Measurements from ENCODE around the gene TEAD3. TPM values are rescaled to one million over a fixed set of nuclear protein-coding genes. Genes with fewer than 3 reads are reported as not detected.

The TEAD3 gene
- total RNA-seq, 1 experiment from 2014 or later, result not detected

DNA sequence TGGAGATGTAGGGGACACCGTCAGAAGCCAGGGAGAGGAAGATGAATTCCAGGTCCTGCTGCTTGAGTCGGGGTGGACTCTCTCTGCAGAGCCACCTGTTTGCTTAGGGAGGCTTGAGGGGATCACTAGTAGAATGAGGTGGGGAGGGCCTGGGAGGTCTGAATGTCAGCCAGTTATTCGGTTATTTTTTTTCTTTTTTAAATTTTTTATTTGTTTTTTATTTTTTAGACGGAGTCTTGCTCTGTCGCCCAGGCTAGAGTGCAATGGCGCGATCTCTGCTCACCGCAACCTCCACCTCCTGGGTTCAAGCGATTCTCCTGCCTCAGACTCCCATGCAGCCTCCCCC is 8.4 kb downstream of the TEAD3 start:
- H3K9ac ChIP-seq (ENCODE audit: low read length), result no peak overlapping the region
- H3K9me2 ChIP-seq (replicated peaks; ENCODE audit: insufficient read depth, low read length), result no peaks in the 10 kb centered on the region
- no peaks in the 10 kb centered on the region for H3K9me3 ChIP-seq (ENCODE audit: low read length)
- H3K27me3 ChIP-seq (ENCODE audit: low read length), result no peaks in the 10 kb centered on the region
- H3K36me3 ChIP-seq (ENCODE audit: insufficient read depth, low read length), result no peaks in the 10 kb centered on the region
- no peak for DNase-seq
- no peak overlapping the region for H3K27ac ChIP-seq (ENCODE audit: low read length)
- no peaks in the 10 kb centered on the region for H3K4me1 ChIP-seq (ENCODE audit: low read length)
- no peaks in the 10 kb centered on the region for H3K79me2 ChIP-seq (ENCODE audit: low read length)
- 0 out of 2 replicates have a peak, but pooled peaks cover 4% of the 10 kb centered on the region for H4K20me1 ChIP-seq (ENCODE audit: insufficient read depth, low read depth, low read length)
- no peak overlapping the region for H3K4me3 ChIP-seq (ENCODE audit: low read length)
- H3K4me2 ChIP-seq (ENCODE audit: low read depth, low read length, poor library complexity, severe bottlenecking), result no peak overlapping the region
- H2AFZ ChIP-seq (ENCODE audit: low read length), result no peak overlapping the region

DNA sequence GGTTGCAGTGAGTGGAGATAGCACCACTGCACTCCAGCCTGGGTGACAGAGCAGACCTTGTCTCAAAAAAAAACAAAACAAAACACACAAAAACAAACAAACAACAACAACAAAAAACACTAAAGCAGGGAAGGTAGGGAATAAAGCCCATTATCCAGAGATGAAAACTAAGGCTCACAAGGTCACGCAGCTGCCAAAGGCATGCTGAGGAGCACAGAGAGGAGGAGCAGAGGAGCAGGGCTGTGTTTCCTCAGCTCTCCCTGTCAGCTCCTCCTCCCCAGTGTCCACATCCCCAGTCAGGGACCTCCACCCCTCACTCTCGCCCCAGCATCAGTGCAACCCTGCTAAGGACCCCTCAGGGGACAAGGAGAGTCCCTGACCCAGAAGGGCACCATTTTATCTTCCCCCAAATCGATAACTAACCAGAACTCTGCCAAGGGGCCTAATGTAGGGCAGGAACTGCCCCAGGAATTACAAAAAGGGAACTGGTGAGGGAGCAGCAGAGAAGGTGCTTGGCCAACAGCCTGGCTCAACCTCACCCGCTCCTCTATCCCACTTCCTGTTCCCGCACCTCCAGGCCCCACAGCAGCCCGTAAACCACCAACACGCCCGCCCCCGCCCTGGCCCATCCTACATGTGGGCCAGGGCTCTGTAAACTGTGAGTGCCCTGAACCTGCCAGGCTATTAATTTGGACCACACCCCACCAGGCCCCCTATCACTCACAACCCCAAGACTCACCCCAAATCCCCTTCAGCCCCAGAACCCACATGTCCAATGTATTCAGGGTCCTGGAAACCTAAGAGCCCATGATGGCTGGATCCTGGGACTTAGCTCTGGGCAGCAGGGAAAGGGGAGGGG is 9.0 kb downstream of the TEAD3 start:
- Histone ChIP-seq H3K9ac (ENCODE audit: low read length) (no peak overlapping the region), H3K27ac (ENCODE audit: low read length) (no peak overlapping the region), H3K4me1 (ENCODE audit: low read length) (no peaks in the 10 kb centered on the region), H3K27me3 (ENCODE audit: low read length) (no peaks in the 10 kb centered on the region), H2AFZ (ENCODE audit: low read length) (no peak overlapping the region), H4K20me1 (ENCODE audit: insufficient read depth, low read depth, low read length) (0 out of 2 replicates have a peak, but pooled peaks cover under 1% of the 10 kb centered on the region), H3K79me2 (ENCODE audit: low read length) (no peaks in the 10 kb centered on the region), H3K36me3 (ENCODE audit: insufficient read depth, low read length) (no peaks in the 10 kb centered on the region), H3K4me3 (ENCODE audit: low read length) (no peak overlapping the region), H3K9me3 (ENCODE audit: low read length) (no peaks in the 10 kb centered on the region), H3K4me2 (ENCODE audit: low read depth, low read length, poor library complexity, severe bottlenecking) (no peak overlapping the region), H3K9me2 (replicated peaks; ENCODE audit: insufficient read depth, low read length) (no peaks in the 10 kb centered on the region)
- DNase-seq, result no peak

DNA sequence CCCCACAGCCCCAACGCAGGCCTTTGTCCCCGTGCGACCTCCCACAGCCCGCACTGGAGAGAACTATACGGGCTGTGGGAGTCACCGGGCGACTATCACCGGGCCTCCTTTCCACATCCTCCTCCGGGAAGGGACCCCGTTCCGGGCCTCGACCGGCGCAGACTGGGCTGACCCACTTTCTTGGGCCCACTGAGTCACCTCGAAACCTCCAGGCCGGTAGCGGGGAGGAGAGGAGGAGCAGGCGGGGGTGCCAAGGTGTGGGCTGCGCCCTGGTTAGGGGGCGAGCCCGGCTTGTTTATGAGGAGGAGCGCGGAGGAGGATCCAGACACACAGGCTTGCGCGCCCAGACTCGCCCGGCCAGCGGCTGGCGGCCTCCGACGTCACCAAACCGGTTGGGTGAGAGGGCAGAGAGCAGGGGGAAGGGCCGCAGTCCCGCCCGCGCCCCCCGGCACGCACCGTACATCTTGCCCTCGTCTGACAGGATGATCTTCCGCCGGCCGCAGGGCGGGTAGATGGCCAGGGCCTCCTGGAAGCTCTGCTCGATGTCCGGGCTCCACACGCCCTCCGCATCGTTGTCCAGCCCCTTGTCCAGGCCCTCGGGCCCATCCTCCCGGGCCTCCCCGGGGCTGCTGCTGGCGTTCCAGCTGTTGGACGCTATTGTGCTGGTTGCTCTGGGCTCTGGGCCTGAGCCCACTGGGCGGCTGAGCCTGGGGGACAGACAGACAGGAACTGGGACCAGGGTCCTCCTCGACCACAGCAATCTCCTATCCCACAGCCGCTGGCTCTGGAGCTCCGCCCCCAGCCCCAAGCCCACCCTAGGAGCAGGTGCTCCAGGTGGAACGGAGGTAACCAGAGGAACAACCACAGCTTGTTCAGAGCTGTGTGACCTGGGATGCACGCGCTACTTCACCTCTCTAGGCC is 10.6 kb downstream of the TEAD3 start:
- H3K4me3 ChIP-seq (ENCODE audit: low read length), result no peak overlapping the region
- H3K9me3 ChIP-seq (ENCODE audit: low read length), result no peaks in the 10 kb centered on the region
- H3K27ac ChIP-seq (ENCODE audit: low read length), result no peak overlapping the region
- no peaks in the 10 kb centered on the region for H3K9me2 ChIP-seq (replicated peaks; ENCODE audit: insufficient read depth, low read length)
- no peaks in the 10 kb centered on the region for H3K4me1 ChIP-seq (ENCODE audit: low read length)
- no peaks in the 10 kb centered on the region for H3K79me2 ChIP-seq (ENCODE audit: low read length)
- no peak overlapping the region for H3K9ac ChIP-seq (ENCODE audit: low read length)
- H3K27me3 ChIP-seq (ENCODE audit: low read length), result no peaks in the 10 kb centered on the region
- H4K20me1 ChIP-seq (ENCODE audit: insufficient read depth, low read depth, low read length), result no peaks in the 10 kb centered on the region
- H3K36me3 ChIP-seq (ENCODE audit: insufficient read depth, low read length), result no peaks in the 10 kb centered on the region
- no peak overlapping the region for H3K4me2 ChIP-seq (ENCODE audit: low read depth, low read length, poor library complexity, severe bottlenecking)
- no peak overlapping the region for H2AFZ ChIP-seq (ENCODE audit: low read length)
- no peak for DNase-seq

DNA sequence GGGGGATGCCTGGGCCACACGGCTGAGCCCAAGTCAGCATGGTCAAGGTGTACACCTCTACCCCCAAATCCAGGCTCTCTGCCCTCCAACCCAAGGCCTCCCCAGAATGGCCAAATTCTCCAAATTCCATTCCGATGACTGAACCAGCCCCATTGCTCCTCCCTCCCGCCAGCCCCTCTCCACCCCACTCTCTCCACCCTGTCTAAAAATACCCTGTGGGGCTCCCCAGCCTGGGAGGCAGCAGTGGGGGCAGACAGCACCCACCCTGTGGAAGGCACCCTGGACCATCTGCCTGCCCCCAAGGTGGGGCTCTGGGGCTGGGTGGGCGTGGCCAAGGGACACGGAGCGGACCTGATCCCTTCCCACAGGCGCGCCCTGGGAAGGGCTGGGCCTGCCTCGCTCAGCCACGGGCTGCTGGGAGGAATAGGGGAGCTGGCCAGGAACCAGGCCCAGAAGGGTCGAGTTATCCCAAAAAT is 11.4 kb downstream of the TEAD3 start:
- Histone ChIP-seq H3K9me2 (replicated peaks; ENCODE audit: insufficient read depth, low read length) (no peaks in the 10 kb centered on the region), H3K27me3 (ENCODE audit: low read length) (no peaks in the 10 kb centered on the region), H3K27ac (ENCODE audit: low read length) (no peak overlapping the region), H2AFZ (ENCODE audit: low read length) (no peak overlapping the region), H3K9me3 (ENCODE audit: low read length) (no peaks in the 10 kb centered on the region), H3K4me1 (ENCODE audit: low read length) (no peaks in the 10 kb centered on the region), H3K4me3 (ENCODE audit: low read length) (no peak overlapping the region), H3K4me2 (ENCODE audit: low read depth, low read length, poor library complexity, severe bottlenecking) (no peak overlapping the region), H3K79me2 (ENCODE audit: low read length) (no peaks in the 10 kb centered on the region), H3K36me3 (ENCODE audit: insufficient read depth, low read length) (no peaks in the 10 kb centered on the region), H4K20me1 (ENCODE audit: insufficient read depth, low read depth, low read length) (no peaks in the 10 kb centered on the region), H3K9ac (ENCODE audit: low read length) (no peak overlapping the region)
- no peak for DNase-seq

DNA sequence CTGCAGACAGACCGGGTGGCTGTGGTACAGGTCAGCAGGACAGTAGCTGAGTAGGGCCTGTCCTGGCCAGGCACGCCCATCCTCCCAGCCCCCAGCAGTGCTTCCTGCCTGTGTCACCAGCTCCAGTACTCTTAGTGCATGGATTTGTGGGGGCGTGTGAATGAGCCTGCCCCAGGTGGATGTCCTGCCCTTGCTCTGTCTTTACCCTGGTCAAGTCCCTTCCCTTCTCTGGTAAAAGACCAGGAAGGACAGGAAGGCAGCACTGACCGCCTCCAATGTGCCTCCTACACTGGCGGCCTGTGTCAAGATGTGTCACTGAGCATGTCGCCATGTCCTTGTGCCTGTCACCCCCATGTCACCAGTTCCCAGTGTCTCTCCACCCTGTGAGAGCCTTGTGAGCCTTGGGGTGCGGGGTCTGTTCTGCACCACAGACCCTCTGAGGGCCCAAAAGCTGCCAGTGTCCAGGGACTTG is 11.9 kb downstream of the TEAD3 start:
- no peaks in the 10 kb centered on the region for H3K27me3 ChIP-seq (ENCODE audit: low read length)
- H3K4me2 ChIP-seq (ENCODE audit: low read depth, low read length, poor library complexity, severe bottlenecking), result no peak overlapping the region
- DNase-seq, result no peak
- H3K79me2 ChIP-seq (ENCODE audit: low read length), result no peaks in the 10 kb centered on the region
- no peak overlapping the region for H3K4me3 ChIP-seq (ENCODE audit: low read length)
- H3K36me3 ChIP-seq (ENCODE audit: insufficient read depth, low read length), result no peaks in the 10 kb centered on the region
- H3K9ac ChIP-seq (ENCODE audit: low read length), result no peak overlapping the region
- H2AFZ ChIP-seq (ENCODE audit: low read length), result no peak overlapping the region
- H4K20me1 ChIP-seq (ENCODE audit: insufficient read depth, low read depth, low read length), result no peaks in the 10 kb centered on the region
- H3K9me3 ChIP-seq (ENCODE audit: low read length), result no peaks in the 10 kb centered on the region
- no peaks in the 10 kb centered on the region for H3K4me1 ChIP-seq (ENCODE audit: low read length)
- H3K9me2 ChIP-seq (replicated peaks; ENCODE audit: insufficient read depth, low read length), result no peaks in the 10 kb centered on the region
- H3K27ac ChIP-seq (ENCODE audit: low read length), result no peak overlapping the region

DNA sequence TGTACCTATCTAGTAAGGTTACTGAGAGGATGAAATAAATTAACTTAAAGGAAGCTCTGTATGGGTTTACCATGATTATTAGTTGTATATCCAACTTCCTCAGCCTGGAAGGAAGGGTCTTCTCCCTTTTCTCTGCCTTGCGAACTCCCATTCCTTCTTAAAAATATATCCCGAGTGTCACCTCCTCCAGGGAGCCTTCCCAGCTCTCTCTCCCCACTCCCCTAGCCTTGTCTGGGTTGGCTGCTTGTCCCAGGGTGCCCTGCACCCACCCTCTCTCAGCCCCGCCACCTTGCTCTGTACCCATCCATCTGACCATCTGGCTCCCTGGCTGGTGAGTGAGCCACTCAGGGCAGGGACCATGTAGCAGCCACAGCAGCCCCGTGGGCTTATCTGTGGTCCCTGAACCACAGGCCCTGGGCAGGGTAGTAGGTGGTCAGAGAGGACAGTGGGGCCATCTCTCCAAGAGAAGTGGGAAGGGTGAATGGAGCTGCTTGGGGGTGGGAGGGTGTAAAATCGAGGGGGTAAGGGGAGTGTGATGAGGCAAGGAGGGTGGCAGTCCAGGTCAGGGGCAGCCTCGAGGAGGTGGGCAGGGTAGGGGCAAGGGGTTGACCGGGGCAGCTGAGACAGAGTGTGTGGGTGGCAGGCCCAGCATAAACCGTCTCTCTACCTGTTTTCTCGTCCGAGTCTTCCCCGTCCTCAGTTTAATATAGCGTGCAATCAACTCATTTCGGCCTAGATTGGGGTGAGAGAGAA is 12.8 kb downstream of the TEAD3 start:
- Histone ChIP-seq H2AFZ (ENCODE audit: low read length) (no peak overlapping the region), H3K79me2 (ENCODE audit: low read length) (no peaks in the 10 kb centered on the region), H3K27me3 (ENCODE audit: low read length) (no peaks in the 10 kb centered on the region), H3K27ac (ENCODE audit: low read length) (no peak overlapping the region), H4K20me1 (ENCODE audit: insufficient read depth, low read depth, low read length) (no peaks in the 10 kb centered on the region), H3K4me1 (ENCODE audit: low read length) (no peaks in the 10 kb centered on the region), H3K9me3 (ENCODE audit: low read length) (no peaks in the 10 kb centered on the region), H3K36me3 (ENCODE audit: insufficient read depth, low read length) (no peaks in the 10 kb centered on the region), H3K9ac (ENCODE audit: low read length) (no peak overlapping the region), H3K9me2 (replicated peaks; ENCODE audit: insufficient read depth, low read length) (no peaks in the 10 kb centered on the region), H3K4me3 (ENCODE audit: low read length) (no peak overlapping the region), H3K4me2 (ENCODE audit: low read depth, low read length, poor library complexity, severe bottlenecking) (no peak overlapping the region)
- no peak for DNase-seq

DNA sequence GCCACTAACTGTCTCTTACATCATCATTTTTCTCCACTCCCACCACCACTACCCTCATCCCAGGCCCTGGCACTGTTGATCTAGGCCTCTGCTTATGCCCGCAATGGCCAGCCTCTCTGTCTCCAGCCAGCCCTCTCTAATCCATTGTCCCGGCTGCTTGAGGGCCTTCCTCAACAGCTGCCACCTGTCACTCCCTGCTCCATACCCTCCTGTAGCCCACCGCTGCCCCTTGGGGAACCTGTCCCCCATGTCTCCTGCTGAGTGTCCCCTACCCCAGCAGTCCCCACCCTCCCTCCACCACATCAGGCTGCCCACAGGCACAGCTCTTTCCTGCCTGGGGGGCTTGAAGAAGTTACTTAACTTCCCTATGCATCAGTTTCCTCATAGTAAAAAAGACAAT is 13.4 kb downstream of the TEAD3 start:
- H3K9me2 ChIP-seq (replicated peaks; ENCODE audit: insufficient read depth, low read length), result no peaks in the 10 kb centered on the region
- H3K4me2 ChIP-seq (ENCODE audit: low read depth, low read length, poor library complexity, severe bottlenecking), result no peak overlapping the region
- no peaks in the 10 kb centered on the region for H3K79me2 ChIP-seq (ENCODE audit: low read length)
- H3K9me3 ChIP-seq (ENCODE audit: low read length), result no peaks in the 10 kb centered on the region
- DNase-seq, result no peak
- H3K27me3 ChIP-seq (ENCODE audit: low read length), result no peaks in the 10 kb centered on the region
- H3K4me1 ChIP-seq (ENCODE audit: low read length), result no peaks in the 10 kb centered on the region
- no peak overlapping the region for H3K4me3 ChIP-seq (ENCODE audit: low read length)
- H2AFZ ChIP-seq (ENCODE audit: low read length), result no peak overlapping the region
- no peak overlapping the region for H3K27ac ChIP-seq (ENCODE audit: low read length)
- H4K20me1 ChIP-seq (ENCODE audit: insufficient read depth, low read depth, low read length), result no peaks in the 10 kb centered on the region
- H3K9ac ChIP-seq (ENCODE audit: low read length), result no peak overlapping the region
- no peaks in the 10 kb centered on the region for H3K36me3 ChIP-seq (ENCODE audit: insufficient read depth, low read length)
